Activated T-cell treated with anti-CD3 and anti-CD28 coated beads, Interleukin-2, amount 50 U/mL, for 4 hours (primary cell): ENCODE results near the gene PPP2R2D. TPM values are rescaled to one million over a fixed set of nuclear protein-coding genes. Genes with fewer than 3 reads are reported as not detected.
"Not testable (repeated sequence)": the region's sequence is repeated elsewhere in the genome, so short reads cannot be mapped to it uniquely, and the experiment has no call there.

Experiments
- ATAC-seq, 2 donors: fragments of 200-7000 bp; cut with Tn5 transposase; one replicate each; pipeline ENCODE4 v1.10.0; 2021
- DNase-seq: peaks from one replicate; pipeline ENCODE4 v3.0.0-alpha.2; 2020
- H3K27me3 Mint-ChIP-seq: one replicate; pipeline ENCODE4 v1.8.0; 2021; ENCODE audit warnings: low read depth, mixed read lengths
- H3K36me3 Mint-ChIP-seq: one replicate; pipeline ENCODE4 v1.8.0; 2022; ENCODE audit warnings: mixed read lengths; ENCODE audit not compliant: insufficient read depth
- H3K4me1 Mint-ChIP-seq: one replicate; pipeline ENCODE4 v1.8.0; 2021; ENCODE audit warnings: low read depth, mixed read lengths
- H3K4me3 Mint-ChIP-seq: one replicate; pipeline ENCODE4 v1.8.0; 2021; ENCODE audit warnings: mild to moderate bottlenecking, moderate library complexity, mixed read lengths
- H3K9me3 Mint-ChIP-seq: one replicate; pipeline ENCODE4 v1.8.0; 2021; ENCODE audit warnings: mixed read lengths
- total RNA-seq, 3 donors: library from RNA; stranded (reverse); gene quantifications; one replicate each; pipeline ENCODE4 v1.2.1, GENCODE V29; 2021

Gene PPP2R2D
- total RNA-seq, 3 donors from 2014 or later: 22.6 to 25.7 (median 24.1) TPM

GRCh38 chr10:131874991-131875451, 25.8 kb upstream of the PPP2R2D start:
- peak; percentile 69 to 78 for ATAC-seq
- H3K4me3 Mint-ChIP-seq: no peak overlapping the region
- H3K9me3 Mint-ChIP-seq: no peaks in the 10 kb centered on the region
- DNase-seq: peak; percentile 39
- H3K4me1 Mint-ChIP-seq: peaks cover 3% of the 10 kb centered on the region
- peaks cover 1% of the 10 kb centered on the region for H3K36me3 Mint-ChIP-seq
- H3K27me3 Mint-ChIP-seq: peaks cover 35% of the 10 kb centered on the region

- H3K4me1 Mint-ChIP-seq: peaks cover 3% of the 10 kb centered on the region
- ATAC-seq (no peak), DNase-seq (no peak)
- peaks cover 35% of the 10 kb centered on the region for H3K27me3 Mint-ChIP-seq
- H3K9me3 Mint-ChIP-seq: no peaks in the 10 kb centered on the region
- peaks cover 1% of the 10 kb centered on the region for H3K36me3 Mint-ChIP-seq
- no peak overlapping the region for H3K4me3 Mint-ChIP-seq
Observed at GRCh38 chr10:131875501-131875900, 25.3 kb upstream of the PPP2R2D start.

GRCh38 chr10:131876017-131876416, 24.8 kb upstream of the PPP2R2D start:
- Mint-ChIP-seq H3K4me1 (peaks cover 3% of the 10 kb centered on the region), H3K27me3 (peaks cover 35% of the 10 kb centered on the region), H3K9me3 (no peaks in the 10 kb centered on the region), H3K36me3 (peaks cover 1% of the 10 kb centered on the region), H3K4me3 (no peak overlapping the region)
- DNase-seq (no peak), ATAC-seq (no peak)

GRCh38 chr10:131876508-131876907, 24.3 kb upstream of the PPP2R2D start:
- no peak overlapping the region for H3K4me3 Mint-ChIP-seq
- H3K36me3 Mint-ChIP-seq: peaks cover 1% of the 10 kb centered on the region
- no peaks in the 10 kb centered on the region for H3K9me3 Mint-ChIP-seq
- no peak for DNase-seq
- peaks cover 35% of the 10 kb centered on the region for H3K27me3 Mint-ChIP-seq
- ATAC-seq: no peak
- H3K4me1 Mint-ChIP-seq: peaks cover 3% of the 10 kb centered on the region

- H3K36me3 Mint-ChIP-seq: peaks cover 1% of the 10 kb centered on the region
- no peaks in the 10 kb centered on the region for H3K4me1 Mint-ChIP-seq
- H3K9me3 Mint-ChIP-seq: no peaks in the 10 kb centered on the region
- ATAC-seq: no peak
- H3K27me3 Mint-ChIP-seq: peaks cover 26% of the 10 kb centered on the region
- DNase-seq: no peak
- H3K4me3 Mint-ChIP-seq: no peak overlapping the region
Observed at GRCh38 chr10:131880016-131880590, 20.7 kb upstream of the PPP2R2D start.

GRCh38 chr10:131881104-131881880, 19.5 kb upstream of the PPP2R2D start:
- Mint-ChIP-seq H3K36me3 (peaks cover 1% of the 10 kb centered on the region), H3K4me3 (no peak overlapping the region), H3K27me3 (peaks cover 23% of the 10 kb centered on the region), H3K4me1 (peaks cover 5% of the 10 kb centered on the region), H3K9me3 (no peaks in the 10 kb centered on the region)
- ATAC-seq (no peak), DNase-seq (no peak)

- peaks cover 20% of the 10 kb centered on the region for H3K27me3 Mint-ChIP-seq
Observed at GRCh38 chr10:131882151-131882550, 18.7 kb upstream of the PPP2R2D start.

GRCh38 chr10:131882590-131883451, 18.0 kb upstream of the PPP2R2D start:
- H3K27me3 Mint-ChIP-seq: peaks cover 18% of the 10 kb centered on the region
- no peaks in the 10 kb centered on the region for H3K9me3 Mint-ChIP-seq
- DNase-seq (no peak), ATAC-seq (no peak)
- no peak overlapping the region for H3K4me3 Mint-ChIP-seq
- no peaks in the 10 kb centered on the region for H3K36me3 Mint-ChIP-seq
- H3K4me1 Mint-ChIP-seq: peaks cover 6% of the 10 kb centered on the region

More at GRCh38 chr10:131882151-131882550, 18.7 kb upstream of the PPP2R2D start:
- H3K4me1 Mint-ChIP-seq: peaks cover 6% of the 10 kb centered on the region
- no peak overlapping the region for H3K4me3 Mint-ChIP-seq
- DNase-seq: no peak
- H3K36me3 Mint-ChIP-seq: peaks cover under 1% of the 10 kb centered on the region
- no peak for ATAC-seq
- H3K9me3 Mint-ChIP-seq: no peaks in the 10 kb centered on the region

- not testable (repeated sequence) for ATAC-seq, H3K4me3 Mint-ChIP-seq, DNase-seq, H3K9me3 Mint-ChIP-seq, H3K36me3 Mint-ChIP-seq, H3K4me1 Mint-ChIP-seq
- peaks cover 11% of the 10 kb centered on the region for H3K27me3 Mint-ChIP-seq
Observed at GRCh38 chr10:131883621-131884393, 17.0 kb upstream of the PPP2R2D start.

- no peaks in the 10 kb centered on the region for H3K9me3 Mint-ChIP-seq
- ATAC-seq: peak; percentile 97 to 99
- no peaks in the 10 kb centered on the region for H3K36me3 Mint-ChIP-seq
- H3K4me3 Mint-ChIP-seq: no peak overlapping the region
- peak; percentile 86 for DNase-seq
- peaks cover 5% of the 10 kb centered on the region for H3K27me3 Mint-ChIP-seq
- peaks cover 6% of the 10 kb centered on the region for H3K4me1 Mint-ChIP-seq
Observed at GRCh38 chr10:131885391-131886165, 15.2 kb upstream of the PPP2R2D start.

GRCh38 chr10:131886237-131886636, 14.6 kb upstream of the PPP2R2D start:
- H3K4me1 Mint-ChIP-seq: peaks cover 6% of the 10 kb centered on the region
- H3K27me3 Mint-ChIP-seq: peaks cover 5% of the 10 kb centered on the region
- H3K4me3 Mint-ChIP-seq: no peak overlapping the region
- no peaks in the 10 kb centered on the region for H3K36me3 Mint-ChIP-seq
- no peak for DNase-seq
- ATAC-seq: no peak
- no peaks in the 10 kb centered on the region for H3K9me3 Mint-ChIP-seq

- no peak for DNase-seq
- H3K9me3 Mint-ChIP-seq: no peaks in the 10 kb centered on the region
- ATAC-seq: no peak
- peaks cover 5% of the 10 kb centered on the region for H3K27me3 Mint-ChIP-seq
- H3K4me1 Mint-ChIP-seq: peaks cover 6% of the 10 kb centered on the region
- H3K36me3 Mint-ChIP-seq: no peaks in the 10 kb centered on the region
- H3K4me3 Mint-ChIP-seq: no peak overlapping the region
Observed at GRCh38 chr10:131888186-131888604, 12.6 kb upstream of the PPP2R2D start.

GRCh38 chr10:131889755-131890154, 11.1 kb upstream of the PPP2R2D start:
- H3K27me3 Mint-ChIP-seq: peaks cover 3% of the 10 kb centered on the region
- no peak overlapping the region for H3K4me3 Mint-ChIP-seq
- H3K9me3 Mint-ChIP-seq: no peaks in the 10 kb centered on the region
- DNase-seq (no peak), ATAC-seq (no peak)
- no peaks in the 10 kb centered on the region for H3K36me3 Mint-ChIP-seq
- peaks cover 6% of the 10 kb centered on the region for H3K4me1 Mint-ChIP-seq
